Stimulated activated CD8-positive, alpha-beta memory T cell treated with anti-CD3 and anti-CD28 coated beads, Interleukin-4, amount 100 ng/mL, for 1 hour (primary cell): ENCODE measurements around the gene NUP210.

ENCODE experiments used
- DNase-seq, 2 donors: peaks; one replicate each; pipeline ENCODE4 v3.0.0-alpha.2; 2020; ENCODE audit warnings: low read depth in 2 of 2, low spot score in 1 of 2

Gene NUP210

GRCh38 chr3:13407926-13408325 lies 12.2 kb downstream of the NUP210 start:
- DNase-seq = no peak

- no peak for DNase-seq
Measured at GRCh38 chr3:13407475-13407874, 12.6 kb downstream of the NUP210 start.

- DNase-seq = no peak
Measured at GRCh38 chr3:13406190-13406589, 13.9 kb downstream of the NUP210 start.

- no peak for DNase-seq
Measured at GRCh38 chr3:13405614-13406013, 14.5 kb downstream of the NUP210 start.

- DNase-seq = no peak
Measured at GRCh38 chr3:13404626-13405452, 15.3 kb downstream of the NUP210 start.

GRCh38 chr3:13403847-13404246 lies 16.3 kb downstream of the NUP210 start:
- DNase-seq = no peak

- no peak for DNase-seq
Measured at GRCh38 chr3:13403213-13403819, 16.8 kb downstream of the NUP210 start.

- DNase-seq = no peak
Measured at GRCh38 chr3:13401149-13401548, 19.0 kb downstream of the NUP210 start.

- no peak for DNase-seq
Measured at GRCh38 chr3:13400114-13400673, 19.9 kb downstream of the NUP210 start.

GRCh38 chr3:13399603-13400002 lies 20.5 kb downstream of the NUP210 start:
- DNase-seq = no peak

- no peak for DNase-seq
Measured at GRCh38 chr3:13397316-13397715, 22.8 kb downstream of the NUP210 start.

- DNase-seq = no peak
Measured at GRCh38 chr3:13394363-13394762, 25.8 kb downstream of the NUP210 start.

- DNase-seq = no peak
Measured at GRCh38 chr3:13393427-13394360, 26.4 kb downstream of the NUP210 start.

GRCh38 chr3:13391308-13391707 lies 28.8 kb downstream of the NUP210 start:
- peak in 1 of 2 donors; percentile 9 for DNase-seq

GRCh38 chr3:13389378-13389777 lies 30.7 kb downstream of the NUP210 start:
- DNase-seq = no peak

- no peak for DNase-seq
Measured at GRCh38 chr3:13388816-13389215, 31.3 kb downstream of the NUP210 start.

GRCh38 chr3:13385373-13385965 lies 34.7 kb downstream of the NUP210 start:
- DNase-seq = no peak

GRCh38 chr3:13380971-13381370 lies 39.2 kb downstream of the NUP210 start:
- no peak for DNase-seq

- no peak for DNase-seq
Measured at GRCh38 chr3:13379201-13379830, 40.8 kb downstream of the NUP210 start.

GRCh38 chr3:13378155-13378554 lies 42.0 kb downstream of the NUP210 start:
- no peak for DNase-seq
